Ureter (tissue), 1 donor: ENCODE data around the gene SLC9A3. TPM values are rescaled to one million over a fixed set of nuclear protein-coding genes. Genes with fewer than 3 reads are reported as not detected.

Source experiments
- DNase-seq: peaks from one replicate; pipeline ENCODE4 v3.0.0-alpha.2; 2020; ENCODE audit warnings: low spot score
- total RNA-seq: library from RNA; stranded (reverse); gene quantifications from one replicate; pipeline ENCODE4 v1.2.4, GENCODE V29; 2023
- donor health status: DM: yes; HTN: yes; CAD: no.

SLC9A3 gene
- total RNA-seq, 1 donor from 2014 or later: 1.1 TPM

DNA sequence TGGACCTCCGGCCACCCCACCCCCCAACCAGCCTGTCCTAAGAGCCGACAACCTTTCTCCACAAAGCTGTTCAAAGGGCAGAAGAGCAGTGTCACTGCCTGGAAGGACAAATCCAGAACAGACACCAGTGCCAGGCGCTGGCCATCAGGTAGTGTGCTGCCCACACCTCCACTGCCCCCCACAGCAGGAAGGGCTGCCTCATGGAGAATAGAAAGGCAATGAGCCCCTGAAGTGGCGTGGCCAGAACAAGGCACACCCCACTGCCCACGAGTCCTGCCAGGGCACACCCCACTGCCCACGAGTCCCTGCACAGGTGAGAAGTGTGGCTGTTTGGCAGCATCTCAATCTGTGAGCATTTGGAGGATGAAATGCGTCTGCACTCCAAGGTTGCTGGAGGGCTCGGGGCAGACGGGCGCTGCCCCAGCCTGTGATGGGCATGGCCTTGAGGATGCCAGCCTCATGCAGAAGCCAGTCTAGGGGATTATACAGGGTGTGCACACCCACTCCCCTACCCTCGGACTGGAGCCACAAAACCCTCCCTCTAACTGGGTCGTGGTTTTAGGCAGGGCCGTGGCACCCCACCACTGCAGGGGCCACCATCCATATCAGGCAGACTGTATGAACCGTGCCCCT, 2.3 kb upstream of the SLC9A3 start:
- no peak for DNase-seq

DNA sequence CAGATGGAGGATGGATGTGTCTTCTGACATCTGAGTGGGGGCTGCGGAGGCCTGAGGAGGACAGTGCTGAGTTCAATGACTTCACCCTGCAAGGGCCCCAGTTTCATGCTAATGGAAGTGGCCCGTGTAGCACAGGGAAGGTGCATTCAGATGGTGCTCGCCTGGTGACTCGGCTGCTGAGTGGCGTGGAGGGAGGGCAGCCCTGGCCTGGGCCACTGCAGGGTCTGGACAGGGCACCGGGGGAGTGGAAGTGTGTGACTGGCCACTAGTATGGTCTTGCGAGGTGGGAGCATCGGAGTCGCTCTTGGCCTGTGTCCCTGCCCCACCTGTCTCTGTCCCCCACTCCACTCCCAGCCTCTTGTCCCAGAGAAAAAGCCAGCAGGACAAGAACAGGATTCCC, 1.7 kb upstream of the SLC9A3 start:
- no peak for DNase-seq

DNA sequence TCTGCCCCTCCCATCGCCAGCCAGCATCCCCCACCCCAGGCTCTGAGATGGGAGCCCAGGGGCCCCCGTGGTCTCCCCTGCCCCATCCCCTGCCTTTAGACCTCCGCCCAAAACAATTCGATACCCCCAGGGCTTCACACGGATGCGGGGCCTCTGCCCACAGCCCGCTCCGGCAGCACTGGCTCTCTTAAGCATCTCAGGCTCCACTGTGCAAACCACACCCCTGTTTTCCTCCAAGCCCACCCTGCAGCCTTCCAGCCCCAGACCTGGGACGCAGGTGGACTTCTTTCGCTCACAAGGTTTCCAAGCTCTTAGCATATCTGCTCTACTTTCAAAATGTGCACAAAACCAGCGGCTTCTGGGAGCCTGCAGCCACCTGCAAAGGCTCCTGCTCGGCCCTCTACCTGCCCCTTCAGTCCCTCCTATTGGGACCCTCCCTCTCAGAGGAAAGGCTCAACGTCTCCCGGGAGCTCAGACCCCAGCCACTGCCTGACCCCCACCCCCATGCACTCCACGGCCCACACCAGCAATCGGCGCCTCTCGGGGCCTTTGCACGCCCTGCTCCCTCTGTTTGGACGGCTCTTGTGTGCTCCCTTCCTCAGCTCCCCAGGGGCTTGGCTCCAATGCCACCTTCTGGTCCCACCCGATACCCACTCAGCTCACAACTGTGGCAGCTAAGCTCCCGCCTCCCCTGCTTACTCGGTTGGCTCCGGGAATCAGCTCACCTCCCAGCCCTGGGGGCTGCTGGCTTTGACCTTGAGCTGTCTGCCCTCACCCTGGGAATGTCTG, 918 bp upstream of the SLC9A3 start:
- DNase-seq: no peak

DNA sequence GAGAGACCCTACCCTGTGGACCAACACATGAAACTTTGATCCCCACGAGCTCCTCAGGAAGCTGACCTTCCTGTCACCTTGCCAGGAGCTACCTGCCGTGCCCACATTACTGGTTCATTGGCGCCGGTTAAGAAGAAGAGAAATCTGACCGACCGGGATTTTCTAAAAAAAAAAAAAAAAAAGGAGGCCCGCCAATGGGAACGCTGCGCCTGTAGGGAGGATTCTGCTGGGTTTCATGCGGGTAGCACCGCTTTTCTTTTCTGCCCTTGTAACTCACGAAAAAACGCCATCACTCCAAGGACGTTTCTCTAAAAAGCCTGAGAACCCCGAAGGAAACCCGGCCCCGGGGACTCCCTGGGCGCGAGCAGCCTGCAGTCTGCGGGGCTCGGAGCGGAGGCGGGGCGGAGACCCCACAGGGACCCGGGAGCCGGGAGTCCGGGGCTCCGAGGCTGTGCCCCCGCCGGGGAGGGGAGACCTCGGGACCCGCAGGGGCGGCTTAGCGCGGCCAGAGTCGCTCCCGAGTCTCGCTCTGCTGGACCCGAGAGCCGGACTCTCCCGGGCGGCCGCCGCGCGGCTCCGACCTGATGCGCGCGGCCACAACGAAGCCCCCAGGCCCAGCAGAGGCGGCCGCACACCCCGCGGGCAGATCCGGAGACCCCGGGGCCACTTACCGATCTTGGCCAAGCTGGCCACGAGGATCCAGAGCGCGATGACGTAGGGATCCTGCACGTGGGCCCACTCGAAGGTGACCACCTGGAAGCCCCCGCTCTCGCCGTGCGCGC, 617 bp downstream of the SLC9A3 start:
- no peak for DNase-seq

DNA sequence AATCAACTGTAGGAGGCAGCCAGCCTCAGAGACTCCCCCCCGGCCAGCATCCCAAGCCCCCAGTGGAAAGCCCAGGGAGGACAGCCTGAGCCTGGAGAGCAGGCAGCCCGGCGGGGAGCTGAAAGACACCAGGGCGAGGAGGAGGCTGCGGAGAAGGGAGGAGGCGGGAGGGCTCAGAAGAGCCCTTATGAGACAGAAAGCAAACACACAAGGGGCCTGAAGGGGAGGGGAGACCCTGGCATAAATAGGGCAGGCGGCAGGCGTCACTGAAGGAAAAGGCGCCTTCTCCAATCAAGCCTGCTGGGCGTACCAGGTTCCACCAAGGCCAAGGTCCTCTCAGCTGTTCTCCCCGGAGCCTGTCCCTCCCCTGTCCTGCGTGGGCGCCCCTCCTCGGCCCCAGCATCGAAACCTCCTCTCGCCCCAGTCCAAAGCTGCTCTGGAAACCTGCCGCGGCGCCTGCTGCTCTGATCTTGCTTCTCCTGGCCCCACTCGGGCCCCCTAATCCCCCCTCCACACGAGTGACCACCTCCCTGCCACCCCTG, 1.3 kb downstream of the SLC9A3 start:
- no peak for DNase-seq

DNA sequence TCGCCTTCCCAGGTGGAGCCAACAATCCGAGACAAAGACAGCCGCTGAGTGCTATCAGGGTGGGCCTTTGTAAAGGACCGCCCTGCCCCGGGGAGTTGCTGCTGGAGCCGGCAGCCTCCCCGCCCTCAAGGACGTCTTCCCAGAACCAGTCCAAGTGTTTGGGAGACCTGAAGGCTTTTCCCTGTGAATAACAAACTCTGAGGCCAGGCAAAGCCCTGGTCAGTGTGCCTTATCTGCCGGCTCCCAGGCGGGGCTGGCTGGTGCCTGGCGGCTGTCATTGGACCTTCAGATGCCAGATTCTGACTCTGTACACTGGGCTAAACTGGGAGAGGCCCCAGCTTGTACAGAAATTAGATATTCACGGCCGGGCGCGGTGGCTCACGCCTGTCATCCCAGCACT, 2.1 kb downstream of the SLC9A3 start:
- DNase-seq: no peak

DNA sequence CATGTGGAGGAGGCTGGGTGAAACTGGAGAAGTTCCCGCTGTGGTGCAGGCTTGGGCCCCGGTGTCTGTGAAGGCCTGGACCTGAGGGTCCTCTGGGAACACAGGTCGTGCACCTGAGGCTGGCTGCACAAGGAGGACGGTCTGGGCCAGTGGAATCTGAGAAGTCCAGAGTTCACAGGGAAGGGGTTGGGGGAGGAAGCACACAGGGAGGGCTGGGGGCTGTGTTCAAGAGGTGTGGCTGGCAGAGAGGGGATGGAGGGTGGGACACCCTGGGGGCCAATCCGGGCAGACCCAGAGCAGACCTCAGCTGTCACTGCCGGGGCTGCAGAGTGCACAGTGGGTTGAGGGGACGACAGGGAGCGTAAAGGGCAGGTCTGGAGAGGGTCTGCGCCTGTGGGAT, 2.6 kb downstream of the SLC9A3 start:
- DNase-seq: no peak

DNA sequence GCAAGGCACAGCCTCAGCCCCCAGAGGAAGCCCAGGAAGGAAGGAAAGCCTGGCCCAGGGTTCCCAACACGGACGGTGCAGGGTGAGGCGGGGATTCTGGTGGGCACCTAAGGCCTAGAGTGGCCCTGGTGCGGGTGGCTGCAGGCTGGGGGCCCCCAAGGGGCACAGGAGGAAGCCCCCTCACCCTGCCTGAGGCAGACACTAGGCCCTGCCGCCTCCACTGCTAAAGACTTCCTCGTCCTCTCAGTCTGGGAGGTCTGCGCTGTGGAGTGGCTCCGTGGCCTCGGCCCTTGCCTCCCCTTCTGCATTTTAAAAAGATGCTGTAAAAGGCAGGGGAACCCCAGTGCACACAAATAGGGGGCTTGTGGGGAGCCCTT, 3.4 kb downstream of the SLC9A3 start:
- DNase-seq: no peak

DNA sequence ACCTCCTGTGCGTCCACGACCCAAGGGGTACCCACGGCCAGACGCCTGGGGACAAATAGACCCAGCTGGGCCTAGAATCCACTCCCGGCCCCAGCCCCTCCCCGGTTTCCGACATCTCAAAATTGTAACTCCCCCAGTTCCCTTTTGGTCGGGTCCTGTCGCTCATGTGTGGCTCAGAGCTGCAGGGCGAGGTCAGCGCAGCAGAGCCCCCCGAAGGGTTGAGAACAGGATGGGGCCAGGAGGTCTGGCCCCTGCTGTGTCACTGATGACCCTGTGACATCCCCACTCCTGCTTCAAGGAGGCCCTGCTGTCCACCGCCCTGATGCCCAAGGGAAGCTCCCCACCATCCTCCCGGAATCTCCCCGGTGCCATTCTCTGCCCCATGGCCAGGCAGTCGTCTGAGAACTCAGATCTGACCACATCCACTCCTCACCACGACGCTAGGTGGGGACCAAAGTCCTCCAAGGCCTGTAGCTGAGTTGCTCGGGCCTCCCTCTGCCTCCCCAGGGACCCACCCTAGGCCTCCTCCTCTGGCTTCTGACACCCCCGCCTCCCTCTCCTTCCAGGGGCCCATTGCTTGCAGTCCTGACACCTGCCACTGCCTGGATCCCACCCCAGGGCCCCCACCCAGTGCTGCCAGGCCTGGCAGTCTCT, 3.9 kb downstream of the SLC9A3 start:
- DNase-seq: no peak

DNA sequence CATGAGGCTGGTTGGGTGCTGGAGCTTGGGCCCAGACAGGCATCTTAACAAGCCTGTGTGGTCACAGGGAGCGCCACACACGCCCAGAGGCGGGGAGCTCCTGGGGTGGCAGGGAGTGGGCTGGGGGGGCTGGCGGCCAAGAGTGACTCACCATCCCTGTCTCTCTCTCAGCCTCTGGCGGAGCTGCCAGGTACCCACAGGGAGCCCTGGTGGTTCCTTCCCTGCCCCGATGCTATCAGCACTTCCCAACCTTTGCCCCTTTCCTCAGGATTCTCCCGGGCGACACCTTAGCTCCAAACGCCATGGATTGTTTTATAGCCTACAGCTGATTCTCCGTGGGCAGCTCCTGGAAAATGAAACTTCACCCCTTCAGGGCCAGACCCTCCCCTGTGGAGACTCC, 5.5 kb downstream of the SLC9A3 start:
- DNase-seq: no peak

DNA sequence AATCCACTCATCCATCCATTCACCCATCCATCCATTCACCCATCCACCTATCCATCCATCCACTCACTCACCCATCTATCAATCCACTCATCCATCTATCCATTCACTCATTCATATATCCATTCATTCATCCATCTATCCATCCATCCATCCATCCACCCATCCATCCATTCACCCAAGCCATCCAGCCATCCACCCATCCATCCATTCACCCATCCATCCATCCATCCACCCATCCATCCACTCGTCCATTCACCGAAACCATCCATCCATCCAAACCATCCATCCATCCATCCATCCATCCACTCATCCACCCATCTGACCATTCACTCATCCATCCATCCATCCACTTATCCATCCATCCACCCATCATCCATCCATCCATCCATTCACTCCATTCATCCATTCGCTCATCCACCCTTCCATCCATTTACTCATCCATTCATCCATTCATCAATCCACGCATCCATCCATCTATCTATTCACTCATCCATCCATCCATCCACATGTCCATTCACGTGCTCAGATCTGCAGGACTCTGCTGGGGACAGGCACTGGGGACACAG, 6.6 kb downstream of the SLC9A3 start:
- no peak for DNase-seq

DNA sequence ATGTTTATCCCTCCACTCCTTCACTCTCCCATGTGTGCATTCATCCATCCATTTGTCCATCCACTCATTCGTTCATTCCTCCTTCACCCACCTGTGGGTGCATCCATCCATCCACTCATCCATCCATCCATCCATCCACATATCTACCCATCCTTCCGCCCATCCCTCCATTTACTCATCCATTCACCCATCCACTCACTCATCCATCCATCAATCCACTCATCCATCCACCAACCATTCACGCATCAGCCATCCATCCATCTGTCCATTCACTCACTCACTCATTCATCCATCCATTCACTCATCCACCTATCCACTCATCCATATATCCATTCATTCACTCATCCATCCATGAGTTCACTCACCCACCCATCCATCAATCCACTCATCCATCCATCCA, 7.3 kb downstream of the SLC9A3 start:
- DNase-seq: no peak

DNA sequence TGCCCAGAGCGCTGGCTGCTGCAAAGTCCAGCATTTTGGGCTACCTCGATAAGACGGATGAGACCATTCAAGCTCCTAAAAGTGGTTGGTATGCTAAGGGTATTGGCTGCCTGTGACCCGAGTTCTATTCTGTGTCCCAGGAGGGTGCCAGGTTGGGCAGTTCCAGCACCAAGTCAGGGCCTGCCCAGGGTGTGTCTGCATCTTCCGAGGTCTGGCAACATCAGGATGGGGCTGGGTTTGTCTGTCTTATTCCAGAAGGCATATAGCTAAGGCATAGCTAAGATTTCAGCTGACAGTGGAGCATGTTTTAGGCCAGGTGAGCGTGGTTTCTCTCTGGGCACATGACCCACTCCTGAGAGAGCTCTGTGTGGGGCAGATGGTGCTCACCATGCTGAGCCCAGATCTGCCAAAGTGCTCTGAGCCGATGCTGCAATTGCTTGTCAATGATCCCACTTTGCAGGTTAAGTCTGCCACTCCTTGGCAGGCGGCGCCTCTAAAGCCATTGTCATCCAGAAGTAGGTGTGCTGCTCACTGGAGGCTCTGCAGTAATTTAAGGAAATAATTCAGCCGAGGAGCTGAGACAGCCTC, 7.8 kb downstream of the SLC9A3 start:
- DNase-seq: no peak

DNA sequence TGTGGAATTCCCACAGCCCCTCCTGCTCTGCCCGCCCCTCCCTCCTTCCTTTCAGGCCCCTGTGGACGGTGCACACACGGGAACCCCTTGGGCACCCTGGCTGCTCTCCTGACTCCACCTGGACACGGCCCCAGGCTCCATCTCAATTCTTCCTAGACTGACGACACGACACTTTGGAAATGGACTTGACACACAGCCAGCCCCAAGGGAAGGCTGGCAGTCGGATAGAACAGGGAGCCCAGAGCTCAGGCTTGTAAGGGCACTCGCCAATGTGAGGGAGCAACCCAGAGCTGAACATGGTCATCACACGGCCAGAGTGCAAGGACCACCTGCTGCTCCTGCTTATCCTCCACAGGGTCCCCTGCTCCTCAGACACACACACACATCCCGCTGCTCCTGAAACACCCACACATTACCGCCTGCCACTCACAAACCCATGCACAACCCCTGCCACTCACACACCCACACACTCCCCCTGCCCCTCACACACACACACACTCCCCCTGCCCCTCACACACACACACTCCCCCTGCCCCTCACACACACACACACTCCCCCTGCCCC, 8.9 kb downstream of the SLC9A3 start:
- no peak for DNase-seq

DNA sequence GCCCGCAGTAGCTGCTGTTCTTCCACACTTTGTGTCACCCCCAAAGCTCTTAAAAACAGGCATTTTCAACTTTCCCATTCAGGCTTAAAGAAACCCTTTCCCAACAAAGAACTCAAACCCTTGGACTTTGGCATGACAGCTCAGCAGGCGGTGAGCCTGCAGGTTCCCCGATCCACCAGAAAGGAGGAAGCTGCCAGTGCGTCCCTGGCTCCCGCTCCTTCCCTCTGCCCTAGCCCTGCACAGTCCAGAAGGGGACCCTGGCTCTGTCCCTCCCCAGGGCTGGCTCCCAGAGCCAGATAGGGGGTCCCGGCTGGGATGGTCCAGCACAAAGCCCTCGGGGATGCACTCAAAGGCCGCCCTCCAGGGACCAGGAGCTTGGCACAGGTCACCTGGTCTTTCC, 9.6 kb downstream of the SLC9A3 start:
- no peak for DNase-seq

DNA sequence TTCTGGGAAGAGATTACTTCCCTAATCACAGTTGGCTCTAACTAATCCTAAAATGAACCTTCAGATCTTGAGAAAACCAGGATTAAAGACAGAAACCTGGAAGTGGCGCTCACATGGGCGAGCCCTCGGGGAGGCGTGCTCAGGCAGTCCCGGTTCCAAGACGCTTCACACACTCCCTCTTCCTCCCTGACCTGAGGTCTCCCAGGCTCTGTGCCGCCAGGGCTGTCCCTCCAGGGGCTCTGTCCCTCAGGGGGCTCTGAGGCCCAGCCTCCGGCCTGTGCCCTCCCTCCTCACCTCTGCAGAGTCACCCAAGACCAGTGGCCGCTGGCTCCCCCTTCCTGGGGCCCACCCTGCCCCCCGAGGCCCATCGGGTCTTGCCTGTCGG, 10.2 kb downstream of the SLC9A3 start:
- DNase-seq: no peak

DNA sequence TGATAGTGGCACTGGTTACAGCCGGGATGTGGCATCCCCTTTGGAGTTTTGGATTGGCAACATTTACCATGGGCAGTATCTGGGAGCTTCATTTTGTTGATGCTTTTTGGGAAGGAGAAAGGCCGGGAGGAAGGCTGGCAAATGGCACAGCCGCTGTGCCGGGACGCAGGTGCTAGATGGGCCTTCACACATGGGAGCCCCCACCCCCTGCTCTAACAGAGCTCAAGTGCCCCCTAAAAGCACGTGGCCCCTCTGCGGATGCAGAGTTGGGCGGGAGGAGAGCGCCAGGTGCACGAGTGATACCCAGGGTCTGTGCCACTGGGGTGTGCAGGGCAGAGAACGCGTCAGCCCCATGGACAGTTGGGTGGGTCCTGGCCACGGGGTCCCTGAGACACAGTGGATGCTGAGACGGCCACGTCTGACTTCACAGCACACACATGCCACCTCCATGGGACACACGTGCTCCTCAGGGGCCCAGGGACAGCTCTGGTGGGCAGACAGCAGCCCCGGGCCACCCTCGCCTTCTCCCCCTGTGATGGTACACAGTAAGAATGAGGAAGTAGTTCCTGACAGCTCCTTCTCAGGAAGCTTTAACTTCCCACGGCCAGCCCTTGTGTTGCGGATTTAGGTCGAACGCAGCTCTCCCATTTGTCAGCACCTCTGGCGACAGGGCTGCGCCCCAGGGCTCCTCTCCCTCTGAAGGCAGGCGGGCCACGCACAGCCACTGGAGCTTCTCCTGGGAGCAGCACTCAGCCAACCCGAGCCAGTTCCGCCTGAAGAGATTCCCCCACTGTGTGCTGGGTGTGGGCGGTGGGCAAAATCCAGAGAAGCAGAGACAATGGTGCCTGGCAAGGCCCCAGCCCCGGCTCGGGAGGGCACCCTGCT, 10.8 kb downstream of the SLC9A3 start:
- DNase-seq: no peak

DNA sequence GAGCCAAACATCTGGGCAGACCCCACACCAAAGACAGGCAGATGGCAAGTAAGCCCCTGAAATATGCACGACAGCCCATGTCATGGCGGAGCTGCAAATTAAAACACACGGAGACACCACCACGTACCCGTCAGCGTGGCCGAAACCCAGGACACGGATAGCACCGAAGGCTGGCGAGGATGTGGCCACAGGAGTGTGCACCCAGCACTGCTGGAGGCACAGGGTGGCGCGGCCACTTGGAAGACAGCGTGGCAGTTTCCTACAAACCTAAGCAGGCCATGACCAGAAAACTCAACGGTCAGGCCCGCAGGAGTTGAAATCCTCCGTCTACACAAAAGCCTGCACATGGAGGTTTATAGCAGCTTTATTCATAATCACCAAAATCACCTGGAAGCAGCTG, 12.8 kb downstream of the SLC9A3 start:
- no peak for DNase-seq

DNA sequence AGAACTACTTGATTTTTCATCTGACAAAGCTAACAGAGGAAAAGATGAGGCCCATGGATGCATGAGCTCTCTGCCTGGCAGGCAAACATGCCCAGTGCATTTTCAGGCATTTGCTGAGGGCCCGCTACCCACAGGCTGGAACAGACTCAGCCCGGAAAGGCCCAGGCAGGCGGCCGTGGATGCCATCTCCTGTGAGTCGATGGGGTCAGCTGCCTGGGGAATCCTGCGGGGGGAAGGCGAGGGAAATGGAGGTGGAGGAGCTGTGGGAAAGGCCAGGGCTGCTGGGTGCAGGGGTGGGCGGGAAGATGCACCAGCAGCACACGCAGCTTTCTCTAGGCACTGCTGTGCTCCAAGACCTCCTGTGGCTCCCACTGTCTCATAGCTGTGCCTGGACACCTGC, 13.7 kb downstream of the SLC9A3 start:
- DNase-seq: no peak

DNA sequence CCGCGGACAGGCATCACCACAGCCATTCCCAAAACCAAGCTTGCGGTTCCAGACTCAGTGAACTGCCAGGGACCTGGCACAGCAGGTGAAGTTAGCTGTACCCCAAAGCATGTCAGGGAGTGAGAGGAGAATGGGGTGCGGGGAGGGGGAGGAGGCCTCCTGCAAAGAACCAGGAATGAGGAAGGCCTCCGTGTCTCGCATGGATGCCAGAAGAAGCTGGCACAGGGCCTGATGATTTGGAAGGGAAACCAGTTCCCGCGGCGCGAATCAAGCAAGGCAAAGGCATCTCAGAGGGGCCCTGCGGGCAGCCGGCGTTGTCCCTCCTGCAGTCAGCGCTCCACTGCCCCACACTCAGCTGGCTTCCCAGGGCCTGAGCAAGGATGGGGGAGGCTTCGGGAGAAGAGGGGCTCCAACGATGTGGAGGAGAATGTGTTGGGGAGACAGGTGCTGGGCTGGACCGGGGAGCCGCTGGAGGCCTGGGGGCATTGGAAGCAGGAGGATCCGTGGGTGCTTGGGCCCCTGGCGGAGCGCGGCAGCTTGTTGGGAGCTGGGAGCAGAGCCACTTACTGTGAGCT, 14.6 kb downstream of the SLC9A3 start:
- DNase-seq: no peak
